GM12878 (cell line): ENCODE measurements around the gene ALG3. TPM values are rescaled to one million over a fixed set of nuclear protein-coding genes. Genes with fewer than 3 reads are reported as not detected.
A peak's percentile ranks its signal among the peaks of the same experiment; 100 is the strongest.

Source experiments
- ATAC-seq: fragments of 200-7000 bp; cut with Tn5 transposase; 3 replicates; pipeline ENCODE4 v1.9.1; 2020; ENCODE audit warnings: mild to moderate bottlenecking, moderate library complexity
- BruUV-seq: library from RNA; stranded (reverse); fragments of 400-500 nt; replicated peaks from 2 replicates; lab custom pipeline; 2021; lab: Mats Ljungman, UMichigan
- CTCF ChIA-PET: fragments of 300-600 bp; sonication (Branson Sonifier 250); formaldehyde crosslinking; extraction: SDS; loops from one replicate; lab custom pipeline; 2021; ENCODE audit warnings: inconsistent platforms; lab: Yijun Ruan, JAX
- POLR2A ChIA-PET: fragments of 350-600 bp; formaldehyde crosslinking; extraction: SDS; loops from one replicate; lab custom pipeline; 2021; ENCODE audit warnings: inconsistent platforms; lab: Charles Lee
- RAD21 ChIA-PET: fragments of 300-600 bp; sonication (Branson Sonifier 250); formaldehyde crosslinking; loops from one replicate; lab custom pipeline; 2023; ENCODE audit warnings: antibody characterized with exemption; ENCODE audit not compliant: unreplicated experiment; lab: Charles Lee
- SMC1A ChIA-PET: fragments of 300-600 bp; sonication (Branson Sonifier 250); formaldehyde crosslinking; loops from one replicate; lab custom pipeline; 2023; ENCODE audit not compliant: unreplicated experiment, uncharacterized antibody; lab: Charles Lee
- DNase-seq: peaks from one replicate; pipeline ENCODE4 v3.0.0-alpha.2; 2011; ENCODE audit warnings: low read depth, low spot score
- FAIRE-seq: peaks from 3 replicates; lab custom pipeline; 2011; peaks lifted over from hg19 to GRCh38; lab: Jason Lieb, UNC
- H2AFZ ChIP-seq: 2 replicates; pipeline ENCODE4 v1.6.0; 2011; ENCODE audit warnings: low read depth, low read length, control low read depth; ENCODE audit not compliant: control insufficient read depth
- H3K27ac ChIP-seq: 2 replicates; pipeline ENCODE4 v1.5.1; 2011; ENCODE audit warnings: control low read depth; ENCODE audit not compliant: control insufficient read depth, insufficient read depth
- H3K27me3 ChIP-seq, 2 experiments: replicated peaks in 1 of 2; 2 replicates each; pipeline versions ENCODE4 v1.6.0 to v1.6.1; 2011; ENCODE audit warnings: low read length in 1 of 2; ENCODE audit not compliant: control insufficient read depth in 2 of 2, insufficient read depth in 2 of 2
- H3K36me3 ChIP-seq, 2 experiments: 2 replicates each; pipeline ENCODE4 v1.5.1; 2011; ENCODE audit warnings: low read length in 1 of 2; ENCODE audit not compliant: control insufficient read depth in 2 of 2, insufficient read depth in 2 of 2
- H3K4me1 ChIP-seq: 2 replicates; pipeline ENCODE4 v1.6.1; 2011; ENCODE audit warnings: mild to moderate bottlenecking, low read length, moderate library complexity, mixed read lengths; ENCODE audit not compliant: control insufficient read depth, insufficient read depth
- H3K4me2 ChIP-seq: 2 replicates; pipeline ENCODE4 v1.6.0; 2011; ENCODE audit warnings: control low read depth; ENCODE audit not compliant: control insufficient read depth, insufficient read depth
- H3K4me3 ChIP-seq: fragments of 200-600 bp; sonication (generic); 2 replicates; pipeline ENCODE4 v1.5.1; 2016
- H3K79me2 ChIP-seq: 2 replicates; pipeline ENCODE4 v1.6.0; 2011; ENCODE audit warnings: low read length; ENCODE audit not compliant: control insufficient read depth, insufficient read depth
- H3K9ac ChIP-seq: 2 replicates; pipeline ENCODE4 v1.8.0; 2011; ENCODE audit warnings: low read length, control low read depth, mixed read lengths; ENCODE audit not compliant: control insufficient read depth, insufficient read depth
- H3K9me3 ChIP-seq: replicated peaks from 3 replicates; pipeline ENCODE4 v1.5.1; 2011; ENCODE audit warnings: mild to moderate bottlenecking, low read length; ENCODE audit not compliant: control insufficient read depth, insufficient read depth
- H4K20me1 ChIP-seq: 2 replicates; pipeline ENCODE4 v1.6.0; 2011; ENCODE audit not compliant: control insufficient read depth, insufficient read depth
- CREB1 ChIP-seq: IDR thresholded peaks from 2 replicates; pipeline ENCODE4 v1.6.1; 2012; ENCODE audit warnings: low read depth, mild to moderate bottlenecking, inconsistent platforms
- DPF2 ChIP-seq: fragments of 450-650 bp; IDR thresholded peaks from 2 replicates; pipeline ENCODE4 v1.6.1; 2017; ENCODE audit warnings: mild to moderate bottlenecking
- GATAD2B ChIP-seq: fragments of 450-650 bp; conservative IDR thresholded peaks from 2 replicates; pipeline ENCODE4 v1.6.1; 2017; ENCODE audit warnings: low read depth, mild to moderate bottlenecking, moderate library complexity
- SUZ12 ChIP-seq: fragments of 200-600 bp; sonication (generic); IDR thresholded peaks from one replicate; pipeline ENCODE4 v1.6.1; 2018; ENCODE audit warnings: antibody characterized with exemption, mild to moderate bottlenecking; ENCODE audit not compliant: unreplicated experiment
- WGBS: methylation state at CpG from one replicate; pipeline ENCODE4 v1.1.6; 2016; ENCODE audit warnings: low lambda C conversion rate; ENCODE audit not compliant: insufficient replicate concordance, insufficient coverage; ENCODE audit errors: missing lambda C conversion rate; 5-methylcytosine and 5-hydroxymethylcytosine counted together
- in situ Hi-C: fragments of 300-500 bp; cut with MboI; formaldehyde crosslinking; loops from 9 replicates; pipeline ENCODE4 v1.14.3; 2018; ENCODE audit warnings: mixed read lengths
- intact Hi-C: fragments of 100-400 bp; cut with micrococcal nuclease; formaldehyde crosslinking; loops from one replicate; pipeline ENCODE4 v1.14.2; 2022; ENCODE audit not compliant: unreplicated experiment
- polyA plus RNA-seq, 11 experiments: library from polyadenylated mRNA; depleted of rRNA in 4 of 11; unstranded in 6 of 11; stranded (reverse) in 5 of 11; fragments of >200 nt; fragmentation: Nextera tagmentation in 4 of 11; fragmentation: Illumina TruSeq in 1 of 11; extraction: Ambion mirVana in 4 of 11; extraction: Trizol in 1 of 11; gene quantifications; 1 replicate in 1 of 11; 2 replicates in 10 of 11; pipeline versions ENCODE4 v1.2.1 to v1.2.3, GENCODE V29; 2011 to 2016; ENCODE audit warnings: inconsistent platforms in 2 of 11, missing spikeins in 2 of 11, low read depth in 1 of 11
- total RNA-seq, 4 experiments: library from RNA; depleted of rRNA in 3 of 4; stranded (reverse); fragments of >200 nt in 3 of 4; fragmentation: Illumina TruSeq in 1 of 4; extraction: Trizol in 1 of 4; gene quantifications; 2 replicates each; pipeline versions ENCODE4 v1.2.1 to v1.2.3, GENCODE V29; 2013 to 2021
- TF ChIP-seq, protein P1 (sequence below): fragments of 450-650 bp; IDR thresholded peaks from 2 replicates; pipeline ENCODE4 v1.6.1; 2017; ENCODE audit warnings: mild to moderate bottlenecking
- TF ChIP-seq, protein P2 (sequence below): fragments of 450-650 bp; formaldehyde crosslinking; IDR thresholded peaks from 2 replicates; pipeline ENCODE4 v1.4.0; 2020; ENCODE audit warnings: mild to moderate bottlenecking, moderate library complexity

The ALG3 gene
- total and polyA plus RNA-seq, 10 of the 15 experiments (the other 5 are each of a cell fraction or from before 2014, with no cell fraction given), result 13.6 to 84.7 (median 39.4) TPM

GRCh38 chr3:184260724-184261269, 12.0 kb upstream of the ALG3 start:
- ChIA-PET POLR2A (interaction anchor here (0.6 kb wide), 1 partner anchor 355 kb away, joined by 3 read pairs; no protein-coding TSS in a partner anchor), SMC1A (no interaction called here), RAD21 (no interaction called here), CTCF (interaction anchor here (1.1 kb wide), 1 partner anchor 11 kb away, joined by 5 read pairs; the partner anchor contains the start of gene EEF1AKMT4)
- Histone ChIP-seq H3K4me3 (peak overlapping the region; percentile 55; the same call in 1 of the 2 replicates), H3K9me3 (no peaks in the 10 kb centered on the region), H4K20me1 (no peaks in the 10 kb centered on the region), H3K4me2 (peak overlapping the region; percentile 64), H3K9ac (no peak overlapping the region), H2AFZ (peak overlapping the region; percentile 12; the same call in 1 of the 2 replicates), H3K36me3 (no peaks in the 10 kb centered on the region), H3K4me1 (0 out of 2 replicates have a peak, but pooled peaks cover 4% of the 10 kb centered on the region), H3K79me2 (no peaks in the 10 kb centered on the region), H3K27ac (no peak overlapping the region), H3K27me3 (peaks cover 2 to 11% of the 10 kb centered on the region in 2 experiments)
- BruUV-seq, result no TSS peak
- no peak for DNase-seq
- WGBS, result 4% methylated on average over 38 of the region's 49 CpGs
- intact Hi-C loops, result no loop called here
- no peak for FAIRE-seq
- ATAC-seq, result no peak; the same call in 2 of the 3 replicates
- in situ Hi-C loops, result no loop called here
- TF ChIP-seq DPF2 (no peak), CREB1 (no peak), GATAD2B (0 out of 2 replicates have a peak, but pooled peaks have one; percentile 32), SUZ12 (peak; percentile 94)
- TF ChIP-seq, protein P1, sequence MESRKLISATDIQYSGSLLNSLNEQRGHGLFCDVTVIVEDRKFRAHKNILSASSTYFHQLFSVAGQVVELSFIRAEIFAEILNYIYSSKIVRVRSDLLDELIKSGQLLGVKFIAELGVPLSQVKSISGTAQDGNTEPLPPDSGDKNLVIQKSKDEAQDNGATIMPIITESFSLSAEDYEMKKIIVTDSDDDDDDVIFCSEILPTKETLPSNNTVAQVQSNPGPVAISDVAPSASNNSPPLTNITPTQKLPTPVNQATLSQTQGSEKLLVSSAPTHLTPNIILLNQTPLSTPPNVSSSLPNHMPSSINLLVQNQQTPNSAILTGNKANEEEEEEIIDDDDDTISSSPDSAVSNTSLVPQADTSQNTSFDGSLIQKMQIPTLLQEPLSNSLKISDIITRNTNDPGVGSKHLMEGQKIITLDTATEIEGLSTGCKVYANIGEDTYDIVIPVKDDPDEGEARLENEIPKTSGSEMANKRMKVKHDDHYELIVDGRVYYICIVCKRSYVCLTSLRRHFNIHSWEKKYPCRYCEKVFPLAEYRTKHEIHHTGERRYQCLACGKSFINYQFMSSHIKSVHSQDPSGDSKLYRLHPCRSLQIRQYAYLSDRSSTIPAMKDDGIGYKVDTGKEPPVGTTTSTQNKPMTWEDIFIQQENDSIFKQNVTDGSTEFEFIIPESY, result no peak
- TF ChIP-seq, protein P2, sequence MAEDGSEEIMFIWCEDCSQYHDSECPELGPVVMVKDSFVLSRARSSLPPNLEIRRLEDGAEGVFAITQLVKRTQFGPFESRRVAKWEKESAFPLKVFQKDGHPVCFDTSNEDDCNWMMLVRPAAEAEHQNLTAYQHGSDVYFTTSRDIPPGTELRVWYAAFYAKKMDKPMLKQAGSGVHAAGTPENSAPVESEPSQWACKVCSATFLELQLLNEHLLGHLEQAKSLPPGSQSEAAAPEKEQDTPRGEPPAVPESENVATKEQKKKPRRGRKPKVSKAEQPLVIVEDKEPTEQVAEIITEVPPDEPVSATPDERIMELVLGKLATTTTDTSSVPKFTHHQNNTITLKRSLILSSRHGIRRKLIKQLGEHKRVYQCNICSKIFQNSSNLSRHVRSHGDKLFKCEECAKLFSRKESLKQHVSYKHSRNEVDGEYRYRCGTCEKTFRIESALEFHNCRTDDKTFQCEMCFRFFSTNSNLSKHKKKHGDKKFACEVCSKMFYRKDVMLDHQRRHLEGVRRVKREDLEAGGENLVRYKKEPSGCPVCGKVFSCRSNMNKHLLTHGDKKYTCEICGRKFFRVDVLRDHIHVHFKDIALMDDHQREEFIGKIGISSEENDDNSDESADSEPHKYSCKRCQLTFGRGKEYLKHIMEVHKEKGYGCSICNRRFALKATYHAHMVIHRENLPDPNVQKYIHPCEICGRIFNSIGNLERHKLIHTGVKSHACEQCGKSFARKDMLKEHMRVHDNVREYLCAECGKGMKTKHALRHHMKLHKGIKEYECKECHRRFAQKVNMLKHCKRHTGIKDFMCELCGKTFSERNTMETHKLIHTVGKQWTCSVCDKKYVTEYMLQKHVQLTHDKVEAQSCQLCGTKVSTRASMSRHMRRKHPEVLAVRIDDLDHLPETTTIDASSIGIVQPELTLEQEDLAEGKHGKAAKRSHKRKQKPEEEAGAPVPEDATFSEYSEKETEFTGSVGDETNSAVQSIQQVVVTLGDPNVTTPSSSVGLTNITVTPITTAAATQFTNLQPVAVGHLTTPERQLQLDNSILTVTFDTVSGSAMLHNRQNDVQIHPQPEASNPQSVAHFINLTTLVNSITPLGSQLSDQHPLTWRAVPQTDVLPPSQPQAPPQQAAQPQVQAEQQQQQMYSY (CRISPR knock-in tag), result no peak
